MM.1S (cell line): ENCODE results near the gene ADAMTS9.

Experiments
- EZH2 ChIP-seq: fragments of 300-600 bp; sonication (generic); optimal IDR thresholded peaks from 2 replicates; pipeline ENCODE3; 2017; ENCODE audit warnings: low read depth, mild to moderate bottlenecking, antibody characterized with exemption, low read length, mixed read lengths
- EZH2phosphoT487 ChIP-seq: fragments of 300-600 bp; sonication (generic); IDR thresholded peaks from 2 replicates; pipeline ENCODE4 v1.6.1; 2018; ENCODE audit warnings: antibody characterized with exemption, low read length
- TF ChIP-seq, protein P1 (sequence below): fragments of 300-600 bp; sonication (generic); IDR thresholded peaks from 2 replicates; pipeline ENCODE4 v1.5.1; 2016; ENCODE audit warnings: antibody characterized with exemption, low read length, mixed read lengths

DNA sequence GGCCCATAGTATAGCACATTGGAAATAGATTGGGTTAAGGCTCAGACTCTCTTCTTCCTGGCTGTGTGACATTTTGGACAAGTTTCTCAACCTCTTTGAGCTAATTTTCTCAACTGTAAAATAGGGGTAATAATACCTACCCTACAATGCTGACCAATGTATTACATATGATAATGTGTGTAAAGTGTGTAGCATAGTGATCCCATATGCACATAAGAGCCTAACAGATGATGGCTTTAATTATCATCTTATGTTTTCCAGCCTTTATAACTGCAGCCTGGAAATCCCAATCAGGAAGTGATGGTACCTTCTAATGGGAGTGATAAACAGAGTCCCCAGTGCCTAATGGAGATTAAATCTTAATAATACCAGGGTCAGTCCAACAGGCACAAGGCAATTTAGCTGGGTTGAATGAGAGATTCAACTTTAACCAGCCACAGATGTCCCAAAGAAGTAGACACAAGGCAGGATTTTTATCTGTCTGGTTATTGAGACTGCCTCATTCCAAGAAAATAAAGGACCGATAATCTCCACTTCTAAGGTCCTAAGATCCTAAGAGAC is 12.0 kb downstream of the ADAMTS9 start:
- TF ChIP-seq, protein P1, sequence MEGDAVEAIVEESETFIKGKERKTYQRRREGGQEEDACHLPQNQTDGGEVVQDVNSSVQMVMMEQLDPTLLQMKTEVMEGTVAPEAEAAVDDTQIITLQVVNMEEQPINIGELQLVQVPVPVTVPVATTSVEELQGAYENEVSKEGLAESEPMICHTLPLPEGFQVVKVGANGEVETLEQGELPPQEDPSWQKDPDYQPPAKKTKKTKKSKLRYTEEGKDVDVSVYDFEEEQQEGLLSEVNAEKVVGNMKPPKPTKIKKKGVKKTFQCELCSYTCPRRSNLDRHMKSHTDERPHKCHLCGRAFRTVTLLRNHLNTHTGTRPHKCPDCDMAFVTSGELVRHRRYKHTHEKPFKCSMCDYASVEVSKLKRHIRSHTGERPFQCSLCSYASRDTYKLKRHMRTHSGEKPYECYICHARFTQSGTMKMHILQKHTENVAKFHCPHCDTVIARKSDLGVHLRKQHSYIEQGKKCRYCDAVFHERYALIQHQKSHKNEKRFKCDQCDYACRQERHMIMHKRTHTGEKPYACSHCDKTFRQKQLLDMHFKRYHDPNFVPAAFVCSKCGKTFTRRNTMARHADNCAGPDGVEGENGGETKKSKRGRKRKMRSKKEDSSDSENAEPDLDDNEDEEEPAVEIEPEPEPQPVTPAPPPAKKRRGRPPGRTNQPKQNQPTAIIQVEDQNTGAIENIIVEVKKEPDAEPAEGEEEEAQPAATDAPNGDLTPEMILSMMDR = no peak
- TF ChIP-seq EZH2phosphoT487 = no peak
- TF ChIP-seq EZH2 = no peak
